NCI-H748 (cell line): Measurements from ENCODE around the gene KCNH1.

Experiments used
- DNase-seq: peaks from one replicate; lab custom pipeline; 2025; ENCODE audit not compliant: unreplicated experiment; lab: John Stamatoyannopoulos, UW

Gene KCNH1

DNA sequence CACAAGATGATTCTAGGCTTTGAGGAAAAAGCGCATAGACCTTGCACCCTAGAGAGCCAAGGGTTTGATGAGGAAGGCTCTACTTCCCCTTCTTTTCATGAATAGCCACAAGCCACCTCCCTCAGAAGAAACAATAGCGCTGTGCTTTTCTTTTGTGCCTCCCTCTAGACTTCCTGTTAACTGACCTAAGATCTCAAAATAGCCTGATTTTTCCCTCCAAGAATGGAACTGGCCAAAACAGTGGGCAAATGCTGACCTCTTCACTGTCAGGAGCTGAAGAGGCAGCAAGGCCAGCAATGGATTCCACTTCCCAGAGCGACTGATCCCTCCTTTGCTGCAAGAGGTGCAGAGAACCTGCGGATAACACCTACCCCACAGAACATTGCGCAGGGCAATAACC lies 362.8 kb downstream of the KCNH1 start:
- DNase-seq = no peak

DNA sequence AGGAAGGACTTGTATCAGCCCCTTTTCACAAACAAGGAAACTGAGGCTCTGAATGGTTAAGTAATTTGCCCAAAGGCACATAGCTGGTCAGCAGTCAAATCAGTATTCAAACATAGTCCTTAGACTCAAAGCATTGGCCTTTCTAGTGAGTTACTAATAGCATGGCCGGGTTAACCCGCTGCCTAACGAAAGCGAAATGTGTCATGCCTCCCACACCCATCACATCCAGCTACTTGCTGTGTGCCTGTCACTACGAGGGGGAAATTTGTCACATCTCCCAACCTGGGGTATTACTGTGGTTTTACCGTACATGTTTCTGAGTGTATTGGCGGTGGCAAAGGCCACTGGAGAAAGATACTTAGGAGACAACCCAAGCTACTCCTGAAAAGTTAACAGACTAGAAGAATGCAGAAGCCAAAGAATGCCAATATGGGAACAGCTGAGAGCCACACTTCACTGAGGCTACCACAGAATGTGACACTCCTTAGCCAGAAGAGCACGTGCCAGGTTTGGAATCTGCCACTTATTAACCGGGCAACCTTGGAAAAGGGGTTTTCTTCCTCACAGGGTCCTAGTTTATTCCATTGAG lies 363.5 kb downstream of the KCNH1 start:
- DNase-seq = peak; percentile 20

DNA sequence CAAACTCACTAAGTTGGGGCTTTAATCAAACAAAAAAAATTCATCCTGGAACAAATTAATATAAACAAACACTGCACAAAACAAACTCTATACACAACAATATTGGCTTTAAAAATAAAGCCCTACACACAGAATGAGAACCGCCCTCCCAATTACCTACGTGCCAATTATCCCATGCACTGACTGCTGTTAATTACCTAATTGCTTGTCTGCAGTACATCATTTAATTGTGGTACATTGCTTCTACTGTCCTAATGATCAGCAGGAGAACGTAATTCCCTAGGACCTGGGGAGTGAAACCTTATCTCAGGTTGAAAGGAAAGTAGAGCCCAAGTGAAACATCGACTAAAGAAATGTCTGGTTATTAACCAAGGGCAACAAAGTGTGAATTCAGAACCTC lies 364.5 kb downstream of the KCNH1 start:
- peak; percentile 92 for DNase-seq

GRCh38 chr1:210764536-210764935 lies 369.4 kb downstream of the KCNH1 start:
- no peak for DNase-seq

GRCh38 chr1:210758761-210759160 lies 375.2 kb downstream of the KCNH1 start:
- DNase-seq = peak; percentile 7

GRCh38 chr1:210758261-210758660 lies 375.7 kb downstream of the KCNH1 start:
- no peak for DNase-seq

- DNase-seq = no peak
These were observed 376.3 kb downstream of the KCNH1 start for GRCh38 chr1:210757677-210758076.

DNA sequence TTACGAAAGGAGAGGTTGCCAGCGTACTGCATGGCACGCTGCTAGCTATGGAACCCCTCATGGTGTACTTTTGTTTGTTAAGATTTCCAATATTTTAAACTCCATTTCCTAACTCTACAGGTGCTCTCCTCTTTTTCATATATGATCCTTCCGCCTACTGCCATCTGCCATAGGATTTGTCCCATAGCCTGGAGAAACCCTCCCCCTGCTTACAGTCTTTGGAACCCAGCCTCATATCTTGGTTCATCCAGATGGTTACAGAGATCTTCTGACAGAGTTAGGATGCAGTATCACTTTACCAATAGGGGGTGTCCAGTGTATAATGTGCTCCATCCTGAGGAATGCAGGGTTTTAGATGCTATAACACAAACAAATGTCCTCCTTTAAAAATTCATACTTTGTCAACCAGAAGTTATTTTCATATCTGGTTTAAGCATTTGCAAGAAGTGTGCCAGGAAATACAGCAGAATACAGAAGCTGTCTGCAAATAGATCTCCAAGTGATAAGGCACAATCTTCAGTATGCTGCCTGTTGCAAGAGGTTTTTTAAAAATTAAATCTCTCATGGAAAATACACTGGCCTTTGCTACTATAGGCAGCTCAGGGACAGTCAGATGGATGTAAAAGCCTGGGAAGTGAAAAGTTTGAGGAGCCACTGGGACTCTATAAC lies 377.8 kb downstream of the KCNH1 start:
- no peak for DNase-seq

GRCh38 chr1:210754878-210755665 lies 378.9 kb downstream of the KCNH1 start:
- peak; percentile 95 for DNase-seq

DNA sequence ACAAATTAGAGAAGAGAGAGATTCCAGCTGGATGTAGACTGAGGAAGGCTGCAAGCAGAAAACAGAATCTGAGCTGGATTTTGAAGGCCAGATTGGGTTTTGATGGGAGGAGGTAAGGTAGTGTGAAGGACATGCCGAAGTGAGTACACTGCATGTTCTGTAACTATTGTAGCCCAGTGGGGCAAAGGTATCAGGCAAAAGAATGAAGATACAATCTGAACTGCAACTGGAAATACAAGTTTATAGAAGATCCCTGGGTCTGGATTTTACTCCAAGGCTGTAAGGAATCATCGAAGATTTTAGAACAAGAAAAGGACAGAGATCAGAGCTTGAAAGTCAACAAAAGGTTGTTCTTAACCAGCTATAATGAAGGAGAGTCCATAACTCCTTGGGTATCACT lies 382.0 kb downstream of the KCNH1 start:
- no peak for DNase-seq

DNA sequence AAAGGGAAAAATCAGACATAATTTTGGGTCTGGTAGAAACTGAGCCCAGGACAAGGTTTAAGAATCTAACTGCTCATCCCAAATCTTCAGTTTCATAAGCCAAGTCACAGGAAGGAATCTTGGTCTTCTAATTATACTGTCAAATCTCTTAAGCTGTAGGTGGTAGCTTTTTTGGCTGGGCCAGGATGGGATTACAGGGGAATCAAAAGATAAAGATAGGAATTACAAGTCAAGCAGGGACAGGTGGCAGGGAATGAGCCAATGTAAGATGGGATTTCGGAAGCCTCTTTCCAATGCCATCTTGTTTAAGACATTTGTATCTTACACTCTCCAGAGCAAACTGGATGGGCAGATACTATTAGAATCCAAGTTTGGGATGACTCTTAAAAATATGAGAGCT lies 383.5 kb downstream of the KCNH1 start:
- DNase-seq = no peak

GRCh38 chr1:210748796-210749195 lies 385.2 kb downstream of the KCNH1 start:
- DNase-seq = no peak

DNA sequence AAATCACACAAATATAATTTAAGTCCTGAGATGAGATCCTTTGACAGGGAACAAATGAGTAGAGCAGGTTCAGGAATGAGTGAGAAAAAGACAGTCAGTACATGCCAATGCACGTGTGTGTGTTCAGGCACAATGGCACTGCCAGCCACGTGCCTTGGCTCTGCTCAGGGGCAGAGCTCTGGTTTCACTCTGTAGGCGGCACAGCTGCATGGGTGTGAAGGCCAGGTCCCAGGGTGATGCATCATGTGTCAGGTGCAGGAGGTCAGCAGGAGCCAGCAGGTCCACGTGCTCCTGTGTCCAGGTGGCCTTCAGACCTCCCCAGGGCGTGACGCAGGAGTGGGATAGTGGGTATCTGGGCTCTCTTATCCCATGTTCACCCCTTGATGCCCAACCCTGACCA lies 386.1 kb downstream of the KCNH1 start:
- DNase-seq = no peak

GRCh38 chr1:210747112-210747511 lies 386.8 kb downstream of the KCNH1 start:
- DNase-seq = no peak

- DNase-seq = no peak
These were observed 387.8 kb downstream of the KCNH1 start for GRCh38 chr1:210746024-210746731.

- no peak for DNase-seq
These were observed 390.9 kb downstream of the KCNH1 start for GRCh38 chr1:210743038-210743437.

- no peak for DNase-seq
These were observed 392.4 kb downstream of the KCNH1 start for GRCh38 chr1:210741564-210741963.

- no peak for DNase-seq
These were observed 394.3 kb downstream of the KCNH1 start for GRCh38 chr1:210739627-210740026.

DNA sequence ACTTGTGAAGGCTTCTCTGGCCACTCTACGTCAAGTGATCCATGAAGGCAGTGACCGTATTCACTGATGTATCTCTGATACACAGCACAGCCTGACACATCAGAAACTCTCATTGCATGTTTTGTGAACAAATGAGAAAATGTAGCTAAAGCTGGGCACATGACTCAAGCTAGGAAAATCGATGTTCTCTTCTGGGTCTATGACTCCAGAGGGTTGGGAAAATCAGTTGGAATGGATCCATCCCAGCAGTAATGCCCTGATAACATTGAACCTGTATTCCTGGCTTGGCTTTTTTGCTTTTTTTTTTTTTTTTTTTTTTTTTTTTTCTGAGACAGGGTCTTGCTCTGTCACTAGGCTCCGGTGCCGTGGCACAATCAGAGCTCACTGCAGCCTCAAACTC lies 395.7 kb downstream of the KCNH1 start:
- no peak for DNase-seq

DNA sequence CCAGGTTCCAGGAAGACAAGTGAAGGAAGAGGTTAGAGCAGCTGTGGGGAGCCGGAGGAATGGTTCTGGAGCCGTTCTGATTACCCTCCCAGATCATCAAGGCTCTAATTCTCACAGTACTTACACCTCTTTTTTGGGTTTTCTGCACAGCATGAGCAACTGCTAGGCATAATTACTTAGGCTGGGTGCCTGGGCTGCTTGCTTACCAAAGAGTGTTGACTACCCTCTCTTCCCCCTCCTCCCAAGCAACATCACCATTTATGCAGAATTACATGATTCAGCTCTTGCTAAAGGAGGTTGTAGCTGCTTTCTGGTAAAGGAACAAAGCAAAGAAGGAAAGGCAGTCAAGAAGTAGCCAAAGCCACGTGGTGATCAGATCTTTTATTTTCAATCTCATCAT lies 397.2 kb downstream of the KCNH1 start:
- DNase-seq = no peak

DNA sequence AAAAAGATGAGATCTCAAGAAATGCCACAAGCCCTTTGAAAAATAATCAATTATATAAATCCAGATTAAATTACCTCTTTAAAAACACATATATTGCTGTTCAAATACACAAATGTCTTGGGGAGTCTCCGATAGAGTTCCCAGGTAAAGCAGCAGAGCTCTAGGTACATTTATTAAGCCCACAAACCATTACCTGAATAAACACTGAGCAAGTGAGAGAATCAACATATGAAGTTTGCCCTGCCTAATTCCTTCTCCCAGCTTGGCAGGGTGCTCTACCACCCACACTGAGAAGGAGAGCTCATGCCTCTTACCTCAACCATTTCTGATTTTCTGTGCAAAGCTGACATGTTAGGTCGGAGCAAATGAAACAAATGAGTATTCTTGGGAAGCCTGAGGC lies 402.4 kb downstream of the KCNH1 start:
- DNase-seq = no peak

DNA sequence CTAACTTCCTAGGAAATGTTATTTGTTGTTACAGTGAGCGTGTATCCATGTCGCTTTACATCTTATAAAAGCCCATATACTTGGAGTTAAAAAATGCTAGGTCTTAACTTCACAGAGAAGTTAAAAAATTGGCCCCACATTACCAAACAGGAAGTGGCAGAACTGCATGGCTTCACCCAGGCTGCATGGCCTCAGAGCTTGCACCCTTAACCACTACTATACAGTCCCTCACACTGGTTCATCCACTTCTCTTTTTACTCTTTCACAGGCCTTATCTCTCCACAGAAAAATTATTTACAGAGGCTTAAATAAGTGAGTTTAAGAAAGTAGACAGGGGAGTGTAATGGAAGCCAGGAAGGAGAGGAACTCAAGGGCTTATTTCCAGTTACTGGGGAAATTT lies 402.8 kb downstream of the KCNH1 start:
- DNase-seq = no peak
